Karpas-422 (cell line): ENCODE data around the gene GPR4. TPM values are rescaled to one million over a fixed set of nuclear protein-coding genes. Genes with fewer than 3 reads are reported as not detected.

ENCODE experiments used
- DNase-seq: peaks from one replicate; pipeline ENCODE4 v3.0.0-alpha.2; 2015
- H2AFZ ChIP-seq: fragments of 200-600 bp; sonication (generic); 2 replicates; pipeline ENCODE4 v1.6.1; 2014; ENCODE audit warnings: antibody characterized with exemption, low read length, mixed read lengths
- H3K27ac ChIP-seq: fragments of 200-600 bp; sonication (generic); 2 replicates; pipeline ENCODE4 v1.5.1; 2014; ENCODE audit warnings: mild to moderate bottlenecking, low read length, moderate library complexity
- H3K27me3 ChIP-seq: fragments of 200-600 bp; sonication (generic); 2 replicates; pipeline ENCODE4 v1.6.1; 2014; ENCODE audit warnings: low read length, mixed read lengths
- H3K36me3 ChIP-seq: fragments of 200-600 bp; sonication (generic); 2 replicates; pipeline ENCODE4 v1.6.1; 2014; ENCODE audit warnings: low read length, mixed read lengths; ENCODE audit not compliant: insufficient read depth
- H3K4me1 ChIP-seq: fragments of 200-600 bp; sonication (generic); 2 replicates; pipeline ENCODE4 v1.6.1; 2014; ENCODE audit warnings: mild to moderate bottlenecking, low read length, mixed read lengths
- H3K4me2 ChIP-seq: fragments of 200-600 bp; sonication (generic); 2 replicates; pipeline ENCODE4 v1.6.1; 2014; ENCODE audit warnings: low read length, low read depth, mild to moderate bottlenecking; ENCODE audit not compliant: poor library complexity, severe bottlenecking
- H3K4me3 ChIP-seq: fragments of 200-600 bp; sonication (generic); 2 replicates; pipeline ENCODE4 v1.5.1; 2014; ENCODE audit warnings: mild to moderate bottlenecking, antibody characterized with exemption, low read length, mixed read lengths
- H3K79me2 ChIP-seq: fragments of 200-600 bp; sonication (generic); 2 replicates; pipeline ENCODE4 v1.6.1; 2014; ENCODE audit warnings: mild to moderate bottlenecking, low read length, mixed read lengths
- H3K9ac ChIP-seq: fragments of 200-600 bp; sonication (generic); 2 replicates; pipeline ENCODE4 v1.6.0; 2014; ENCODE audit warnings: low read length
- H3K9me2 ChIP-seq: fragments of 200-600 bp; sonication (generic), shearing (Covaris generic); replicated peaks from 2 replicates; pipeline ENCODE4 v1.6.0; 2014; ENCODE audit warnings: mild to moderate bottlenecking, low read length, moderate library complexity; ENCODE audit not compliant: insufficient read depth
- H3K9me3 ChIP-seq: fragments of 300-700, 200-600 bp; sonication (generic); 2 replicates; pipeline ENCODE4 v1.6.1; 2014; ENCODE audit warnings: low read length, mixed read lengths
- H4K20me1 ChIP-seq: fragments of 200-600 bp; sonication (generic); 2 replicates; pipeline ENCODE4 v1.6.1; 2014; ENCODE audit warnings: mild to moderate bottlenecking, antibody characterized with exemption, low read length, low read depth; ENCODE audit not compliant: insufficient read depth
- total RNA-seq: library from RNA; depleted of rRNA; stranded (reverse); fragments of >200 nt; shearing (Covaris generic); gene quantifications from 2 replicates; pipeline ENCODE4 v1.2.3, GENCODE V29; 2014; ENCODE audit warnings: low replicate concordance

Gene GPR4
- total RNA-seq, 1 experiment from 2014 or later, result 0.26 TPM

DNA sequence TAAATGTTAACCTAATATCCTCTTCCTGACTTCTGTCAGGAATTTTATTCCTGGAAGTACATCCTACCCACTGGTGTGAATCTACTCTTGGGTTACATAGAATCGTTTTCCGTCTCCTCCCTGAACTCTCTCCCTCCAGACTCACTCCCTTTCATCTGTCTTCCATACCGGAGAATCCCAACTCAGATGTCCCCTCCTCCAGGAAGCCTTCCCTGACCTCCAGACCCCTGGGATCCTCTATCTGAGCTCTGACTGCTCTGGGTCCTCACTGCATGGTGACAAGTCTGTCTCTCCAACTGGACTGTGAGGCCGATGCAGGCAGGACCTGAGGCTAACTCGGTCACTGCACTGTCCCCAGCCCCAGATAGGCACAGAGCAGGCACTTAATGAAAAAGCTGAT, 42.0 kb downstream of the GPR4 start:
- H3K4me1 ChIP-seq, result peaks cover 15% of the 10 kb centered on the region

DNA sequence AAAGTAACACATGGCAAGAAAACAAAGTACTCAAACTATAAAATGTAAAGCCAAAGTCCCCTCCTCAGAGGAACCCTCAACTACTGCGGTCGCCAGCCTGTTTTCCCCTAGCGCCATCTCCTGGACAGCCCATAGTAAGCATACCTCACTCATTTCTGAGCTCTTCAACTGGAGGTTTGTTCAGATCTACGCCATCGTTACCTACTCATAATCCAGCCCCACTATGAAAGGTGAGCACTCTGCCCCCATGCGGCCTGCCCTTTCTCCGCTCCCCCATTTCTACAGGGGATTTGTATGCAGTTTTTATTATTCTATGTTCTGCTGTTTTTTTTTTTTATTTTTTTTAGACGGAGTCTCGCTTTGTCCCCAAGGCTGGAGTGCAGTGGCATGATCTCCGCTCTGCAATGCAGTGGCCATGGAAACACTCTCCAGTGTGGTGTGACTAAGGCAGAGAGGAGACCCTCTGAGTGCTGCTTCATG, 43.6 kb downstream of the GPR4 start:
- Histone ChIP-seq H2AFZ (no peak overlapping the region), H3K4me1 (peaks cover 7% of the 10 kb centered on the region), H3K9me2 (no peaks in the 10 kb centered on the region), H3K36me3 (no peaks in the 10 kb centered on the region), H3K9ac (no peak overlapping the region), H3K27me3 (no peaks in the 10 kb centered on the region), H3K79me2 (peaks cover 14% of the 10 kb centered on the region), H3K4me2 (peak overlapping the region; percentile 41), H3K9me3 (no peaks in the 10 kb centered on the region), H4K20me1 (no peaks in the 10 kb centered on the region), H3K4me3 (no peak overlapping the region), H3K27ac (no peak overlapping the region)
- DNase-seq, result peak; percentile 94

More for the DNA sequence above, 42.0 kb downstream of the GPR4 start:
- Histone ChIP-seq H3K4me2 (no peak overlapping the region), H3K9ac (no peak overlapping the region), H3K9me2 (no peaks in the 10 kb centered on the region), H3K36me3 (no peaks in the 10 kb centered on the region), H2AFZ (no peak overlapping the region), H3K27me3 (no peaks in the 10 kb centered on the region), H3K79me2 (peaks cover 21% of the 10 kb centered on the region), H3K4me3 (no peak overlapping the region), H3K9me3 (no peaks in the 10 kb centered on the region), H3K27ac (no peak overlapping the region), H4K20me1 (no peaks in the 10 kb centered on the region)
- no peak for DNase-seq

DNA sequence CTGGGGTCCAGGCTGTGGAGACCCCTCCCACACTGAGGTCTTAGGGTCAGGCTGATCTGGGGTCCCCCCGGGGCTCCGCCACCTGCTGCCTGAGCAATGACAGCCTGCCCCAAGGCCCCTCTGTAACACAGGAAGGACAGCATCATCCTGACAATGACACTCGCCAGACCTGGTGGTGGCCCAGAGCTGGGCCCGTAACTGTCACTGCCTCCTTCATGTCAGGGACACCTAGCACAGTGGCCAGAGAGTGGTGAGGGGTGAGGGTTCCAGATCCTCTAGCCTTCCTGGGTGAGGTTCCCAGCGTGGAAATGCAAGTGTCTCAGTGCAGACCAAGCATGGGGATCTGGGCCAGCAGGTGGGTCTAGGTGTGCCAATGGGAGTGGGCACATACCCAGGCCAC, 45.2 kb downstream of the GPR4 start:
- H3K9ac ChIP-seq, result no peak overlapping the region
- H3K36me3 ChIP-seq, result no peaks in the 10 kb centered on the region
- H3K4me3 ChIP-seq, result no peak overlapping the region
- peaks cover 11% of the 10 kb centered on the region for H3K79me2 ChIP-seq
- no peaks in the 10 kb centered on the region for H3K9me3 ChIP-seq
- H3K27me3 ChIP-seq, result no peaks in the 10 kb centered on the region
- peaks cover 3% of the 10 kb centered on the region for H3K4me1 ChIP-seq
- DNase-seq, result no peak
- H2AFZ ChIP-seq, result no peak overlapping the region
- H4K20me1 ChIP-seq, result no peaks in the 10 kb centered on the region
- H3K4me2 ChIP-seq, result no peak overlapping the region
- H3K9me2 ChIP-seq, result no peaks in the 10 kb centered on the region
- no peak overlapping the region for H3K27ac ChIP-seq

DNA sequence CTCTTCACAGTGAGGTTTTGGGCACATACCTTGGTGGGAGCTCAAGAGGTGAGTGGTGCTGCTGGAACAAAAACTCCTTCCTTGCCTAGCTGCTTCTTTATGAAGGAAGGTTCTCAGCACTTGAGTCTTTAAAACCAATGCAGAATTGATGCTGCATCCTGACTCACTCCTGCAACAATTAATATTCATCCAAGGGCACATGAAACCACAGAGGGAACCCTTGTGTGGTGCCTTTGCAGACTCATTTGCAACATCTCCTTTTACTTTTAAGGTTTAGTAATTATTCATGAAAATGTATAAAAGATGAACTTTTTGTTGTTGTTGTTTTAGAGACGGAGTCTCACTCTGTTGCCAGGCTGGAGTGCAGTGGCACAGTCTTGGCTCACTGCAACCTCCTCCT, 47.5 kb downstream of the GPR4 start:
- Histone ChIP-seq H3K4me2 (no peak overlapping the region), H3K4me1 (peaks cover 3% of the 10 kb centered on the region), H3K79me2 (peaks cover 11% of the 10 kb centered on the region), H3K9me3 (no peaks in the 10 kb centered on the region), H3K9ac (no peak overlapping the region), H3K4me3 (no peak overlapping the region), H3K9me2 (no peaks in the 10 kb centered on the region), H3K36me3 (no peaks in the 10 kb centered on the region), H3K27ac (no peak overlapping the region), H2AFZ (no peak overlapping the region), H4K20me1 (no peaks in the 10 kb centered on the region), H3K27me3 (no peaks in the 10 kb centered on the region)
- DNase-seq, result no peak

DNA sequence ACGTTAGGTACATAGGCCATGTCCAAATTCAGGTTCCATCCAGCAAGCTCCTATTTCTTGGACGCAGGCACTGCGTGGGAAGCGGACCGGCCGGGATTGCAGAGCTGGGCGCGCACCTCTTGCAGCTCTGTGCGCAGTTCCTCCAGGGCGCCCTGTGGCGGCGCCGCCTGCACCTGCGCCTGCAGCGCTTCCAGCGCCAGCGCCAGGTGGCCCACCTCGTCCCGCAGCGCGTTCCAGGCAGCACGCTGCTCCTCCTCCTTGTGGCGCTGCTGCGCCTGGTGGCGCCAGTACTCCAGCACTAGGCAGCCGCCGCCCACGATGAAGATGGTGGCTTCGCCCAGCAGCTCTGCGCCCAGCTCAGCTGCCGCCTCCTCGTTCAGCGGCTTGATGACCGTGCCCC, 48.5 kb downstream of the GPR4 start:
- no peak overlapping the region for H3K4me3 ChIP-seq
- H3K4me1 ChIP-seq, result peaks cover under 1% of the 10 kb centered on the region
- H3K27me3 ChIP-seq, result no peaks in the 10 kb centered on the region
- H3K9me2 ChIP-seq, result no peaks in the 10 kb centered on the region
- H3K9me3 ChIP-seq, result no peaks in the 10 kb centered on the region
- no peak overlapping the region for H3K9ac ChIP-seq
- H3K27ac ChIP-seq, result no peak overlapping the region
- H4K20me1 ChIP-seq, result no peaks in the 10 kb centered on the region
- no peak overlapping the region for H3K4me2 ChIP-seq
- H2AFZ ChIP-seq, result no peak overlapping the region
- no peaks in the 10 kb centered on the region for H3K36me3 ChIP-seq
- no peak for DNase-seq
- peaks cover 11% of the 10 kb centered on the region for H3K79me2 ChIP-seq

DNA sequence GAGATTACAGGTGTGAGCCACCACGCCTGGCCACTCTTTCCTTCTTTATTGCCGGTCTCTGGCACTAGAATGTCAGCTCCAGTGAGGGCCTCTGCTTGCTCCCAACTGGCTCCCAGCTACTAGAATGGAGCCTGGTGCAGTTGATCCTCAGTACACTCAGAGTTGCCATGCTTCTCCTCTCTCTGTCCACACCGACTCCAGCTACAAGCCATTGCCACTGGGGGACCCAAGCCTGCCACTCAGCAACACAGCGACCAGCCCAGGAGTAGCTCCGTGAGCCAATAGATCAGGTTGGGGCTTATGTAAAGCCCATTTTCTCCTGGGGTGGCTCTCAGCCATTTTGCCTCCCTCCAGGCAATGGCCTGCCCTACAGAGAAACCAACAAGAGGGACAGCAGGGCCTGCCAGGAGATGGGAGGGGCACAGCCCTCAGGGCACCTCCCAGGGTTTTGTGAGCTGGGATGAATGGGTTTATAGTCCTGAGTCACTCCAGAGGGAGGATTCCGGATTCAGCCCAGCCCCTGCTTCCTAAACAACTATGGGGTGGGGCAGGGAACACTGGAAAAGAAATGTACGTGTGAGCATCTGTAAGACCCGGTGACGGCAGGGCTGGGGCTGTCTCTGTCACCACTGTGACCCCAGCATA, 53.9 kb downstream of the GPR4 start:
- Histone ChIP-seq H3K4me2 (no peak overlapping the region), H4K20me1 (no peaks in the 10 kb centered on the region), H3K4me1 (peaks cover 21% of the 10 kb centered on the region), H3K4me3 (no peak overlapping the region), H3K27ac (no peak overlapping the region), H2AFZ (no peak overlapping the region), H3K9ac (no peak overlapping the region), H3K9me3 (no peaks in the 10 kb centered on the region), H3K79me2 (no peaks in the 10 kb centered on the region), H3K36me3 (no peaks in the 10 kb centered on the region), H3K27me3 (no peaks in the 10 kb centered on the region), H3K9me2 (no peaks in the 10 kb centered on the region)
- DNase-seq, result no peak

DNA sequence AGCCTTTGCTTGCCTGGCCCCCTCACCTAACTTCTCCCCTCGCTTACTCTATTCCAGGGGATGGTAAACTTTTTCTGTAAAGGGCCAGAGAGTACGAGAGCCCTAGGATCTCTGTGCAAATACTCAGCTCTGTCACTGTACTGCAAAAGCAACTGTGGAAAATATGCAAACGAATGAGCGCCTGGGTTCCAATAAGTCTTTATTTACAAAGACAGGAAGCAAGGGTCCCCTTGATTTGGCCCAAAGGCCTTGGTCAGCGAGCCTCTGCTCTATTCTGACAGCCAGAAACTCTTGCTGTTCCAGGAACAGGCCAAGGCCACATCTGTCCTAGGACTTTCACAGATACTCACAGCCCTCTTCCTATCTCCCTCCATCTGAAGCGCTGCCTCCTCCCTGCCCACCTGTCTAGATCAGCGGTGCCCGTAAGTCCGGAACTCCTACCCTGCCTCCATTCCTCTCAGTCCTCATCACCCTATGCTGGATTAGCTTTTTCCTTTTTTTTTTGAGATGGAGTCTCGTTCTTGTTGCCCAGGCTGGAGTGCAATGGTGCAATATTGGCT, 54.7 kb downstream of the GPR4 start:
- Histone ChIP-seq H4K20me1 (no peaks in the 10 kb centered on the region), H3K4me1 (peaks cover 23% of the 10 kb centered on the region), H2AFZ (no peak overlapping the region), H3K4me2 (no peak overlapping the region), H3K27me3 (no peaks in the 10 kb centered on the region), H3K9me2 (no peaks in the 10 kb centered on the region), H3K4me3 (no peak overlapping the region), H3K36me3 (no peaks in the 10 kb centered on the region), H3K9me3 (no peaks in the 10 kb centered on the region), H3K79me2 (no peaks in the 10 kb centered on the region), H3K9ac (no peak overlapping the region), H3K27ac (peak overlapping the region; percentile 5; the same call in 1 of the 2 replicates)
- DNase-seq, result no peak

DNA sequence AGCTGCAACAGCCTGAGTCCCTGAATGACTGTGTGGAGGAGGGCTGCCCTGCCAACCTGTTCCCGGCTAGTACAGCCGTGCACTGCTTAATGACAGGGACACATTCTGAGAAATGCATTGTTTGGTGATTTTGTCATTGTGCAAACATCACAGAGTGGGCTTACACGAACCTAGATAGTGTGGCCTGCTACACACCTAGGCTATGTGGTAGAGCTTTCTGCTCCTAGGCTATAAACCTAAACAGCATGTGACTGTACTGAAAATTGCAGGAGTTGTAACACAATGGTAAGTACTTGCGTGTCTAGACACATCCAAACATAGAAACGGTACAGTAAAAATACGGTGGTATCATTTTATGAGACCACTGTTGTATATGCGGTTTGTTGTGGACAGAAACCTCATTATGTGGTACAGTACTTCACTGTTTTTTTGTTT, 59.8 kb downstream of the GPR4 start:
- Histone ChIP-seq H3K27ac (no peak overlapping the region), H3K9me3 (peaks cover 4% of the 10 kb centered on the region; the same call in 1 of the 2 replicates), H3K9me2 (no peaks in the 10 kb centered on the region), H3K4me2 (no peak overlapping the region), H3K9ac (no peak overlapping the region), H2AFZ (no peak overlapping the region), H3K27me3 (no peaks in the 10 kb centered on the region), H3K79me2 (no peaks in the 10 kb centered on the region), H3K36me3 (no peaks in the 10 kb centered on the region), H3K4me3 (no peak overlapping the region), H4K20me1 (no peaks in the 10 kb centered on the region), H3K4me1 (peaks cover 20% of the 10 kb centered on the region)
- DNase-seq, result no peak
